DND-41 (cell line): ENCODE measurements around the gene FADS1.

Source experiments
- ATAC-seq: fragments of 200-7000 bp; cut with Tn5 transposase; 3 replicates; pipeline ENCODE4 v1.9.1; 2021; ENCODE audit warnings: low read depth; ENCODE audit not compliant: insufficient read depth
- DNase-seq: peaks from one replicate; pipeline ENCODE4 v3.0.0-alpha.2; 2020
- H2AFZ ChIP-seq: 2 replicates; pipeline ENCODE4 v1.6.0; 2012; ENCODE audit warnings: low read depth, low read length
- H3K27ac ChIP-seq: 2 replicates; pipeline ENCODE4 v1.5.1; 2012; ENCODE audit warnings: low read length, inconsistent platforms
- H3K27me3 ChIP-seq: fragments of 200-600 bp; sonication (generic); 2 replicates; pipeline ENCODE4 v1.6.0; 2012; ENCODE audit warnings: low read length, mild to moderate bottlenecking, inconsistent platforms; ENCODE audit not compliant: insufficient read depth, poor library complexity
- H3K36me3 ChIP-seq: 2 replicates; pipeline ENCODE4 v1.5.1; 2012; ENCODE audit warnings: low read length, inconsistent platforms; ENCODE audit not compliant: insufficient read depth
- H3K4me1 ChIP-seq: 2 replicates; pipeline ENCODE4 v1.5.1; 2012; ENCODE audit warnings: mild to moderate bottlenecking, low read length; ENCODE audit not compliant: insufficient read depth
- H3K4me2 ChIP-seq: 2 replicates; pipeline ENCODE4 v1.6.0; 2012; ENCODE audit warnings: mild to moderate bottlenecking, moderate library complexity, low read length, inconsistent platforms; ENCODE audit not compliant: insufficient read depth
- H3K4me3 ChIP-seq, 2 experiments: fragments of 200-600 bp in 1 of 2; shearing (Covaris generic) in 1 of 2; 2 replicates each; pipeline ENCODE4 v1.5.1; 2012 to 2016; ENCODE audit warnings: inconsistent platforms in 2 of 2, low read length in 2 of 2, mild to moderate bottlenecking in 2 of 2, low read depth in 1 of 2, moderate library complexity in 1 of 2
- H3K79me2 ChIP-seq: 2 replicates; pipeline ENCODE4 v1.6.0; 2012; ENCODE audit warnings: low read length, inconsistent platforms; ENCODE audit not compliant: insufficient read depth
- H3K9ac ChIP-seq: 2 replicates; pipeline ENCODE4 v1.6.0; 2012; ENCODE audit warnings: low read depth, mild to moderate bottlenecking, inconsistent platforms, low read length, moderate library complexity
- H3K9me3 ChIP-seq: 2 replicates; pipeline ENCODE4 v1.5.1; 2012; ENCODE audit warnings: low read length, moderate library complexity, mild to moderate bottlenecking, inconsistent platforms; ENCODE audit not compliant: insufficient read depth, severe bottlenecking
- H4K20me1 ChIP-seq: 2 replicates; pipeline ENCODE4 v1.6.0; 2012; ENCODE audit warnings: low read length; ENCODE audit not compliant: insufficient read depth
- CTCF ChIP-seq: IDR thresholded peaks from 2 replicates; pipeline ENCODE4 v1.5.1; 2012; ENCODE audit warnings: borderline replicate concordance, low read length, moderate library complexity, mild to moderate bottlenecking; ENCODE audit not compliant: poor library complexity, severe bottlenecking; ENCODE audit errors: extremely low read depth
- EZH2 ChIP-seq: IDR thresholded peaks from 3 replicates; pipeline ENCODE4 v1.6.1; 2012; ENCODE audit warnings: borderline replicate concordance, low read depth, mild to moderate bottlenecking, moderate library complexity, low read length, inconsistent platforms; ENCODE audit not compliant: severe bottlenecking

FADS1 gene

GRCh38 chr11:61756147-61756451 is 60.7 kb downstream of the FADS1 start:
- ATAC-seq (no peak), DNase-seq (no peak)
- Histone ChIP-seq H3K27ac (no peak overlapping the region), H3K4me3 (no peak overlapping the region), H3K9me3 (no peaks in the 10 kb centered on the region), H2AFZ (no peak overlapping the region), H3K4me1 (peaks cover 3% of the 10 kb centered on the region; the same call in 1 of the 2 replicates), H4K20me1 (no peaks in the 10 kb centered on the region), H3K79me2 (no peaks in the 10 kb centered on the region), H3K36me3 (no peaks in the 10 kb centered on the region), H3K27me3 (no peaks in the 10 kb centered on the region), H3K9ac (no peak overlapping the region), H3K4me2 (no peak overlapping the region)
- TF ChIP-seq CTCF = no peak

- Histone ChIP-seq H3K4me3 (no peak overlapping the region), H3K4me2 (no peak overlapping the region)
Observed at GRCh38 chr11:61754534-61755482, 62.0 kb downstream of the FADS1 start.

GRCh38 chr11:61753672-61754071 is 63.1 kb downstream of the FADS1 start:
- H3K4me2 ChIP-seq = no peak overlapping the region
- H3K4me1 ChIP-seq = peaks cover 3% of the 10 kb centered on the region; the same call in 1 of the 2 replicates

More at GRCh38 chr11:61754534-61755482, 62.0 kb downstream of the FADS1 start:
- no peaks in the 10 kb centered on the region for H3K9me3 ChIP-seq
- H2AFZ ChIP-seq = no peak overlapping the region
- H3K27me3 ChIP-seq = no peaks in the 10 kb centered on the region
- H3K9ac ChIP-seq = no peak overlapping the region
- no peaks in the 10 kb centered on the region for H3K36me3 ChIP-seq
- no peak for ATAC-seq
- no peaks in the 10 kb centered on the region for H4K20me1 ChIP-seq
- TF ChIP-seq CTCF (no peak), EZH2 (no peak)
- no peaks in the 10 kb centered on the region for H3K79me2 ChIP-seq
- peaks cover 3% of the 10 kb centered on the region; the same call in 1 of the 2 replicates for H3K4me1 ChIP-seq
- DNase-seq = no peak
- no peak overlapping the region for H3K27ac ChIP-seq

More at GRCh38 chr11:61753672-61754071, 63.1 kb downstream of the FADS1 start:
- no peaks in the 10 kb centered on the region for H3K36me3 ChIP-seq
- no peak overlapping the region for H3K4me3 ChIP-seq
- no peak for TF ChIP-seq CTCF
- no peak for TF ChIP-seq EZH2
- H3K79me2 ChIP-seq = no peaks in the 10 kb centered on the region
- no peak overlapping the region for H3K9ac ChIP-seq
- no peak for DNase-seq
- H4K20me1 ChIP-seq = peaks cover 3% of the 10 kb centered on the region
- H3K27me3 ChIP-seq = no peaks in the 10 kb centered on the region
- no peaks in the 10 kb centered on the region for H3K9me3 ChIP-seq
- H2AFZ ChIP-seq = no peak overlapping the region
- no peak overlapping the region for H3K27ac ChIP-seq
- ATAC-seq = no peak
